Thyroid gland (tissue), 4 donors: ENCODE data around the gene AFF3.

Source experiments
- CTCF ChIP-seq, 6 experiments: fragments of 200-600 bp in 3 of 6; fragments of 450-650 bp in 3 of 6; sonication (generic) in 3 of 6; IDR thresholded peaks; one replicate each; pipeline ENCODE4 v1.5.1; 2016 to 2019; ENCODE audit warnings: antibody characterized with exemption in 6 of 6, mild to moderate bottlenecking in 2 of 6, inconsistent platforms in 1 of 6, moderate library complexity in 1 of 6
- POLR2A ChIP-seq, 2 donors: fragments of 450-650 bp; IDR thresholded peaks; one replicate each; pipeline ENCODE4 v1.6.1; 2017; ENCODE audit warnings: antibody characterized with exemption in 2 of 2, mild to moderate bottlenecking in 2 of 2, moderate library complexity in 1 of 2

- TF ChIP-seq CTCF (IDR thresholded peaks at IDR 0.05) (no peak), POLR2A (IDR thresholded peaks at IDR 0.05) (no peak)
These were observed 547.0 kb downstream of the AFF3 start for GRCh38 chr2:99595373-99595772.
